ENCODE results near the gene ANO1.

Gene ANO1

GRCh38 chr11:70070706-70071105 is 7.4 kb upstream of the ANO1 start:
- no peak overlapping the region for H3K4me3 ChIP-seq (IDR thresholded peaks at IDR 0.05; ENCODE audit: insufficient read depth, low read depth, low read length)
- H4K20me1 ChIP-seq (ENCODE audit: insufficient read depth), result no peaks in the 10 kb centered on the region
- H3K4me2 ChIP-seq, result no peak overlapping the region
- no peak overlapping the region for H3K27ac ChIP-seq
- H2AFZ ChIP-seq (ENCODE audit: low read depth), result no peak overlapping the region
- TF ChIP-seq, protein P1, sequence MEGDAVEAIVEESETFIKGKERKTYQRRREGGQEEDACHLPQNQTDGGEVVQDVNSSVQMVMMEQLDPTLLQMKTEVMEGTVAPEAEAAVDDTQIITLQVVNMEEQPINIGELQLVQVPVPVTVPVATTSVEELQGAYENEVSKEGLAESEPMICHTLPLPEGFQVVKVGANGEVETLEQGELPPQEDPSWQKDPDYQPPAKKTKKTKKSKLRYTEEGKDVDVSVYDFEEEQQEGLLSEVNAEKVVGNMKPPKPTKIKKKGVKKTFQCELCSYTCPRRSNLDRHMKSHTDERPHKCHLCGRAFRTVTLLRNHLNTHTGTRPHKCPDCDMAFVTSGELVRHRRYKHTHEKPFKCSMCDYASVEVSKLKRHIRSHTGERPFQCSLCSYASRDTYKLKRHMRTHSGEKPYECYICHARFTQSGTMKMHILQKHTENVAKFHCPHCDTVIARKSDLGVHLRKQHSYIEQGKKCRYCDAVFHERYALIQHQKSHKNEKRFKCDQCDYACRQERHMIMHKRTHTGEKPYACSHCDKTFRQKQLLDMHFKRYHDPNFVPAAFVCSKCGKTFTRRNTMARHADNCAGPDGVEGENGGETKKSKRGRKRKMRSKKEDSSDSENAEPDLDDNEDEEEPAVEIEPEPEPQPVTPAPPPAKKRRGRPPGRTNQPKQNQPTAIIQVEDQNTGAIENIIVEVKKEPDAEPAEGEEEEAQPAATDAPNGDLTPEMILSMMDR (conservative IDR thresholded peaks at IDR 0.05; ENCODE audit: low read depth, low read length), result no peak
- no peaks in the 10 kb centered on the region for H3K79me2 ChIP-seq (ENCODE audit: insufficient read depth, low read depth)
- H3K4me1 ChIP-seq (ENCODE audit: low read depth, poor library complexity, severe bottlenecking), result no peaks in the 10 kb centered on the region
- no peak overlapping the region for H3K9ac ChIP-seq
- H3K36me3 ChIP-seq (ENCODE audit: insufficient read depth), result no peaks in the 10 kb centered on the region
- H3K27me3 ChIP-seq (ENCODE audit: insufficient read depth, low read depth), result peaks cover 10% of the 10 kb centered on the region

- Histone ChIP-seq H4K20me1 (ENCODE audit: insufficient read depth) (no peaks in the 10 kb centered on the region), H2AFZ (ENCODE audit: low read depth) (no peak overlapping the region), H3K9ac (no peak overlapping the region), H3K4me3 (IDR thresholded peaks at IDR 0.05; ENCODE audit: insufficient read depth, low read depth, low read length) (no peak overlapping the region), H3K79me2 (ENCODE audit: insufficient read depth, low read depth) (no peaks in the 10 kb centered on the region), H3K36me3 (ENCODE audit: insufficient read depth) (no peaks in the 10 kb centered on the region), H3K4me1 (ENCODE audit: low read depth, poor library complexity, severe bottlenecking) (no peaks in the 10 kb centered on the region), H3K4me2 (no peak overlapping the region), H3K27ac (no peak overlapping the region), H3K27me3 (ENCODE audit: insufficient read depth, low read depth) (peaks cover 12% of the 10 kb centered on the region)
- TF ChIP-seq, protein P1 (conservative IDR thresholded peaks at IDR 0.05; ENCODE audit: low read depth, low read length), result no peak
Observed at GRCh38 chr11:70071996-70072395, 6.1 kb upstream of the ANO1 start.

GRCh38 chr11:70072461-70072860 is 5.7 kb upstream of the ANO1 start:
- Histone ChIP-seq H3K27me3 (ENCODE audit: insufficient read depth, low read depth) (peaks cover 12% of the 10 kb centered on the region), H2AFZ (ENCODE audit: low read depth) (no peak overlapping the region), H3K4me1 (ENCODE audit: low read depth, poor library complexity, severe bottlenecking) (no peaks in the 10 kb centered on the region), H4K20me1 (ENCODE audit: insufficient read depth) (no peaks in the 10 kb centered on the region), H3K4me2 (no peak overlapping the region), H3K27ac (no peak overlapping the region), H3K36me3 (ENCODE audit: insufficient read depth) (no peaks in the 10 kb centered on the region), H3K9ac (no peak overlapping the region), H3K4me3 (IDR thresholded peaks at IDR 0.05; ENCODE audit: insufficient read depth, low read depth, low read length) (no peak overlapping the region), H3K79me2 (ENCODE audit: insufficient read depth, low read depth) (no peaks in the 10 kb centered on the region)
- TF ChIP-seq, protein P1 (conservative IDR thresholded peaks at IDR 0.05; ENCODE audit: low read depth, low read length), result no peak

DNA sequence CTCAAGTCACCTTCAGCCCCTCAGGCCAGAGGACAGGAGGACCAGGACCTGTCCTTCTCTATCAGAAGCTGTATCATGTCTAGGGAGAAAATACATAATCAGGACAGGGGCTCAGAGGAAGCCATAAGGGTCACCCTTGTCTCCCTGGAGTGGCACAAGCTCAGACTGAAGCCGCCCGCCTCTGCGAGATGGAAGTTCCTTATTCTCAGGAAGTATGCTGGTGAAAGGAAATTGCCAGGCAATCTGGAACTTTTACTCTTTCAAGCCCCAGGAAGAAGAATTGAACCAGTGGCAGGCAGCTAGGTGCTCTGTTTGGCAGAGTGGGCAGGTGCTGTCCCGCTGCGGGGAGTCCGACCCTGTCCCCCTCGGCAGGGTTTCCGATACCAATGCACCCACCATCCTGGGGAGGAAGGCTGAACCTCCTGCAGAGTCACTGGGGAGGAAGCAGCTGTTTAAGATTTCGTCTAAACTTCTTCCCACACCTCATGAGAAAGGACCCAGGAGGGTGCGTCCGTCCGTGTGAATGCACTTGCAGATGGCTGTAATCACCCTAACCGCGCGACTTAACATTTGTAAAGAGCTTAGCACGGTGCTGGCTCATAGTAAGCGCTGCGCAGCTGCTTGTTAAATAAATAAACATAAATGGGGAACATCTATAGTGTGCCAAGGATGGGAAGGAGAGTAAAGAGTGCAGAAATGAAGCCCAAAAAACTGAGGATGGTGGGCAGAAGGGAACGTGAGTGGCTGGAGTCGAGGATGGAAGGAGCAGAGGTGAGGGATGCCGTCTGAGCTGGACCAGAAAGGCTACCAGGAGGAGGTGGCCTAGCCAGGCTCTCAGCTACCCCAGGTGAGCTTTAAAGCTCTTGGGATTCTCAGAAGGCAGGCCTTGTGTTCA is 5.0 kb upstream of the ANO1 start:
- no peak overlapping the region for H3K4me3 ChIP-seq (IDR thresholded peaks at IDR 0.05; ENCODE audit: insufficient read depth, low read depth, low read length)
- no peak overlapping the region for H2AFZ ChIP-seq (ENCODE audit: low read depth)
- no peaks in the 10 kb centered on the region for H3K79me2 ChIP-seq (ENCODE audit: insufficient read depth, low read depth)
- no peak overlapping the region for H3K9ac ChIP-seq
- no peak overlapping the region for H3K27ac ChIP-seq
- no peaks in the 10 kb centered on the region for H4K20me1 ChIP-seq (ENCODE audit: insufficient read depth)
- no peaks in the 10 kb centered on the region for H3K4me1 ChIP-seq (ENCODE audit: low read depth, poor library complexity, severe bottlenecking)
- H3K36me3 ChIP-seq (ENCODE audit: insufficient read depth), result no peaks in the 10 kb centered on the region
- H3K27me3 ChIP-seq (ENCODE audit: insufficient read depth, low read depth), result peaks cover 12% of the 10 kb centered on the region
- H3K4me2 ChIP-seq, result no peak overlapping the region
- TF ChIP-seq, protein P1 (conservative IDR thresholded peaks at IDR 0.05; ENCODE audit: low read depth, low read length), result no peak

Measured in KMS-11 (cell line).